H9 (cell line): ENCODE measurements around the gene CRELD2. TPM values are rescaled to one million over a fixed set of nuclear protein-coding genes. Genes with fewer than 3 reads are reported as not detected.

Experiments used
- DNase-seq: peaks from one replicate; pipeline ENCODE4 v3.0.0-alpha.2; 2017
- H2AFZ ChIP-seq: one replicate; pipeline ENCODE4 v1.6.1; 2013; ENCODE audit warnings: mild to moderate bottlenecking, low read length, control low read depth, moderate library complexity
- H2AK5ac ChIP-seq: 2 replicates; pipeline ENCODE4 v1.6.1; 2013; ENCODE audit warnings: low read length, control low read depth, mixed read lengths; ENCODE audit not compliant: insufficient read length
- H2BK120ac ChIP-seq: one replicate; pipeline ENCODE4 v1.6.1; 2013; ENCODE audit warnings: low read depth, mild to moderate bottlenecking, low read length, control low read depth, inconsistent platforms; ENCODE audit not compliant: poor library complexity, severe bottlenecking
- H2BK12ac ChIP-seq: 2 replicates; pipeline ENCODE4 v1.6.1; 2013; ENCODE audit warnings: low read length, control low read depth, mixed read lengths, low read depth; ENCODE audit not compliant: insufficient read length
- H2BK15ac ChIP-seq: 2 replicates; pipeline ENCODE4 v1.6.1; 2013; ENCODE audit warnings: low read depth, low read length, control low read depth
- H2BK20ac ChIP-seq: one replicate; pipeline ENCODE4 v1.6.1; 2013; ENCODE audit warnings: low read depth, mild to moderate bottlenecking, low read length, control low read depth, inconsistent platforms; ENCODE audit not compliant: poor library complexity, severe bottlenecking
- H2BK5ac ChIP-seq: 2 replicates; pipeline ENCODE4 v1.6.1; 2013; ENCODE audit warnings: low read length, control low read depth, mixed read lengths; ENCODE audit not compliant: insufficient read length
- H3K14ac ChIP-seq: 2 replicates; pipeline ENCODE4 v1.6.1; 2013; ENCODE audit warnings: low read length, control low read depth; ENCODE audit not compliant: insufficient read depth
- H3K18ac ChIP-seq: 2 replicates; pipeline ENCODE4 v1.6.1; 2013; ENCODE audit warnings: low read depth, mild to moderate bottlenecking, mixed read lengths, low read length, control low read depth; ENCODE audit not compliant: insufficient read length
- H3K23ac ChIP-seq: 2 replicates; pipeline ENCODE4 v1.6.1; 2013; ENCODE audit warnings: low read length, control low read depth, mixed read lengths, low read depth; ENCODE audit not compliant: insufficient read length
- H3K23me2 ChIP-seq: 2 replicates; pipeline ENCODE4 v1.6.1; 2013; ENCODE audit warnings: low read depth, mild to moderate bottlenecking, mixed read lengths, low read length, control low read depth; ENCODE audit not compliant: insufficient read length, poor library complexity, severe bottlenecking
- H3K27ac ChIP-seq: 2 replicates; pipeline ENCODE4 v1.5.1; 2013; ENCODE audit warnings: low read length, control low read depth, mixed read lengths, low read depth; ENCODE audit not compliant: insufficient read length
- H3K27me3 ChIP-seq: 2 replicates; pipeline ENCODE4 v1.6.1; 2013; ENCODE audit warnings: low read length, control low read depth, inconsistent platforms; ENCODE audit not compliant: insufficient read depth
- H3K4ac ChIP-seq: 2 replicates; pipeline ENCODE4 v1.6.1; 2013; ENCODE audit warnings: low read depth, mild to moderate bottlenecking, control low read depth, inconsistent platforms, low read length, moderate library complexity
- H3K4me1 ChIP-seq: 2 replicates; pipeline ENCODE4 v1.6.1; 2013; ENCODE audit warnings: low read length, control low read depth, inconsistent platforms; ENCODE audit not compliant: insufficient read depth
- H3K4me2 ChIP-seq: 2 replicates; pipeline ENCODE4 v1.6.1; 2013; ENCODE audit warnings: low read length, control low read depth, mixed read lengths; ENCODE audit not compliant: insufficient read length, insufficient read depth
- H3K56ac ChIP-seq: 2 replicates; pipeline ENCODE4 v1.6.1; 2013; ENCODE audit warnings: low read depth, mild to moderate bottlenecking, mixed read lengths, low read length, control low read depth; ENCODE audit not compliant: insufficient read length
- H3K79me1 ChIP-seq: 2 replicates; pipeline ENCODE4 v1.6.1; 2013; ENCODE audit warnings: low read depth, mild to moderate bottlenecking, moderate library complexity, low read length, control low read depth, inconsistent platforms; ENCODE audit not compliant: insufficient read depth, poor library complexity, severe bottlenecking
- H3K79me2 ChIP-seq: 2 replicates; pipeline ENCODE4 v1.6.1; 2013; ENCODE audit warnings: low read length, control low read depth, inconsistent platforms; ENCODE audit not compliant: insufficient read depth
- H3K9ac ChIP-seq: 2 replicates; pipeline ENCODE4 v1.6.1; 2013; ENCODE audit warnings: low read length, control low read depth, mixed read lengths; ENCODE audit not compliant: insufficient read length; ENCODE audit errors: extremely low read depth
- H3K9me3 ChIP-seq: one replicate; pipeline ENCODE4 v1.6.1; 2013; ENCODE audit warnings: low read depth, low read length, inconsistent platforms; ENCODE audit not compliant: control insufficient read depth
- H3T11ph ChIP-seq: one replicate; pipeline ENCODE4 v1.6.1; 2013; ENCODE audit warnings: mild to moderate bottlenecking, low read length, control low read depth, inconsistent platforms
- H4K20me1 ChIP-seq: one replicate; pipeline ENCODE4 v1.6.1; 2013; ENCODE audit not compliant: control insufficient read depth, insufficient read length, insufficient read depth
- H4K5ac ChIP-seq: 2 replicates; pipeline ENCODE4 v1.6.1; 2013; ENCODE audit warnings: low read depth, mild to moderate bottlenecking, mixed read lengths, low read length, control low read depth; ENCODE audit not compliant: insufficient read length
- H4K8ac ChIP-seq: replicated peaks from 2 replicates; pipeline ENCODE4 v1.6.1; 2013; ENCODE audit warnings: low read length, control low read depth, mixed read lengths, low read depth; ENCODE audit not compliant: insufficient read length
- H4K91ac ChIP-seq: 2 replicates; pipeline ENCODE4 v1.6.1; 2013; ENCODE audit warnings: low read depth, mild to moderate bottlenecking, moderate library complexity, mixed read lengths, low read length, control low read depth; ENCODE audit not compliant: insufficient read length
- H3K27ac Mint-ChIP-seq, 3 experiments: 2 replicates in 2 of 3; 3 replicates in 1 of 3; pipeline ENCODE4 v1.8.0; 2020 to 2021; ENCODE audit warnings: mixed read lengths in 3 of 3, mild to moderate bottlenecking in 1 of 3, moderate library complexity in 1 of 3
- H3K27me3 Mint-ChIP-seq: 2 replicates; pipeline ENCODE4 v1.8.0; 2021; ENCODE audit warnings: low read depth, mild to moderate bottlenecking, moderate library complexity, mixed read lengths
- H3K36me3 Mint-ChIP-seq, 3 experiments: 2 replicates in 2 of 3; 3 replicates in 1 of 3; pipeline ENCODE4 v1.8.0; 2020 to 2021; ENCODE audit warnings: low read depth in 3 of 3, mixed read lengths in 3 of 3; ENCODE audit not compliant: insufficient read depth in 1 of 3
- H3K4me1 Mint-ChIP-seq, 2 experiments: 2 replicates each; pipeline ENCODE4 v1.8.0; 2020; ENCODE audit warnings: mixed read lengths in 2 of 2
- H3K4me3 Mint-ChIP-seq, 2 experiments: 2 replicates in 1 of 2; 3 replicates in 1 of 2; pipeline ENCODE4 v1.8.0; 2020 to 2021; ENCODE audit warnings: mild to moderate bottlenecking in 2 of 2, mixed read lengths in 2 of 2, moderate library complexity in 1 of 2
- H3K9me3 Mint-ChIP-seq, 2 experiments: 2 replicates in 1 of 2; 3 replicates in 1 of 2; pipeline ENCODE4 v1.8.0; 2020; ENCODE audit warnings: mild to moderate bottlenecking in 2 of 2, mixed read lengths in 2 of 2, moderate library complexity in 1 of 2
- CTCF ChIP-seq: fragments of 200-600 bp; sonication (generic); conservative IDR thresholded peaks from 3 replicates; pipeline ENCODE4 v1.8.0; 2021; ENCODE audit warnings: antibody characterized with exemption, mild to moderate bottlenecking
- WGBS: extraction: QIAGEN DNeasy Blood & Tissue Kit; methylation state at CpG from one replicate; pipeline ENCODE4 v1.1.7; 2013; ENCODE audit warnings: missing lambda C conversion rate, low lambda C conversion rate, mixed read lengths; ENCODE audit not compliant: insufficient read length; ENCODE audit errors: extremely low coverage; 5-methylcytosine and 5-hydroxymethylcytosine counted together
- total RNA-seq: library from RNA; stranded (reverse); gene quantifications from 2 replicates; pipeline ENCODE4 v1.2.1, GENCODE V29; 2021

CRELD2 gene
- total RNA-seq, 1 experiment from 2014 or later = 34.7 TPM

GRCh38 chr22:49961005-49961600 lies 42.7 kb downstream of the CRELD2 start:
- no peaks in the 10 kb centered on the region for H3K23me2 ChIP-seq
- no peaks in the 10 kb centered on the region for H3K9me3 ChIP-seq
- H2AFZ ChIP-seq = no peak overlapping the region
- no peak overlapping the region for H4K8ac ChIP-seq
- H3T11ph ChIP-seq = no peak overlapping the region
- H2BK15ac ChIP-seq = no peak overlapping the region
- H3K27ac ChIP-seq = no peak overlapping the region
- peaks cover 6% of the 10 kb centered on the region for H3K79me1 ChIP-seq
- no peaks in the 10 kb centered on the region for H3K4me1 ChIP-seq
- H3K4me2 ChIP-seq = peak overlapping the region; percentile 54
- no peak overlapping the region for H3K23ac ChIP-seq
- WGBS = no CpG with 5 or more reads among the region's 84 CpGs
- no peak for DNase-seq
- Mint-ChIP-seq H3K4me1 (peaks cover 2 to 10% of the 10 kb centered on the region in 2 experiments; a peak in 2 of 4 replicates), H3K9me3 (no peaks in the 10 kb centered on the region), H3K27me3 (peaks cover 4% of the 10 kb centered on the region), H3K27ac (no peak overlapping the region), H3K36me3 (peaks cover 8 to 17% (median 14%) of the 10 kb centered on the region in 3 experiments; a peak in 6 of 7 replicates), H3K4me3 (peak overlapping the region; percentile 84 to 88)
- H3K9ac ChIP-seq = peak overlapping the region; percentile 77
- H3K27me3 ChIP-seq = no peaks in the 10 kb centered on the region
- TF ChIP-seq CTCF = no peak
- H2BK20ac ChIP-seq = no peak overlapping the region
- H2BK12ac ChIP-seq = no peak overlapping the region
- H3K79me2 ChIP-seq = peaks cover 3% of the 10 kb centered on the region; the same call in 1 of the 2 replicates
- H4K91ac ChIP-seq = no peak overlapping the region
- no peak overlapping the region for H2AK5ac ChIP-seq
- H3K56ac ChIP-seq = no peak overlapping the region
- peak overlapping the region; percentile 74; the same call in 1 of the 2 replicates for H3K14ac ChIP-seq
- H4K5ac ChIP-seq = no peak overlapping the region
- no peak overlapping the region for H3K4ac ChIP-seq
- H3K18ac ChIP-seq = peak overlapping the region; percentile 37
- H4K20me1 ChIP-seq = no peaks in the 10 kb centered on the region
- H2BK5ac ChIP-seq = no peak overlapping the region
- no peak overlapping the region for H2BK120ac ChIP-seq
